Heart left ventricle (tissue), 16 donors: ENCODE data around the gene FXYD5. TPM values are rescaled to one million over a fixed set of nuclear protein-coding genes. Genes with fewer than 3 reads are reported as not detected.

ENCODE experiments used
- ATAC-seq, 4 donors: fragments of 200-7000 bp; cut with Tn5 transposase; one replicate each; pipeline ENCODE4 v1.9.1; 2020 to 2022; ENCODE audit warnings: moderate library complexity in 4 of 4, mild to moderate bottlenecking in 3 of 4, moderate number of reproducible peaks in 1 of 4
- DNase-seq, 5 donors: peaks; one replicate each; pipeline ENCODE4 v3.0.0-alpha.2; 2020
- H3K27ac ChIP-seq, 12 donors: fragments of 200-600 bp; sonication (generic) in 4 of 12; one replicate each; pipeline versions ENCODE4 v1.5.0 to v1.8.0; 2016 to 2022; ENCODE audit warnings: mild to moderate bottlenecking in 2 of 12
- H3K27me3 ChIP-seq, 9 donors: fragments of 200-600 bp; sonication (generic) in 2 of 9; one replicate each; pipeline versions ENCODE4 v1.5.1 to v1.8.0; 2016 to 2022; ENCODE audit warnings: mild to moderate bottlenecking in 3 of 9
- H3K36me3 ChIP-seq, 9 donors: fragments of 200-600 bp; sonication (generic) in 2 of 9; one replicate each; pipeline versions ENCODE4 v1.5.0 to v1.8.0; 2018 to 2022; ENCODE audit warnings: mild to moderate bottlenecking in 2 of 9
- H3K4me1 ChIP-seq, 12 donors: fragments of 200-600 bp; sonication (generic) in 4 of 12; one replicate each; pipeline versions ENCODE4 v1.5.0 to v1.8.0; 2016 to 2022; ENCODE audit warnings: mild to moderate bottlenecking in 3 of 12
- H3K4me3 ChIP-seq, 12 donors: fragments of 200-600 bp; sonication (generic) in 4 of 12; one replicate each; pipeline versions ENCODE4 v1.5.0 to v1.8.0; 2017 to 2022; ENCODE audit warnings: mild to moderate bottlenecking in 9 of 12, moderate library complexity in 4 of 12
- H3K9me3 ChIP-seq, 12 donors: fragments of 200-600 bp; sonication (generic) in 4 of 12; one replicate each; pipeline versions ENCODE4 v1.5.0 to v1.8.0; 2016 to 2022; ENCODE audit warnings: mild to moderate bottlenecking in 1 of 12
- CTCF ChIP-seq, 12 donors: fragments of 200-600 bp; sonication (generic) in 4 of 12; IDR thresholded peaks; one replicate each; pipeline versions ENCODE4 v1.5.0 to v1.8.0; 2018 to 2022; ENCODE audit warnings: antibody characterized with exemption in 12 of 12, mild to moderate bottlenecking in 5 of 12
- POLR2A ChIP-seq, 2 donors: fragments of 450-650 bp; IDR thresholded peaks; one replicate each; pipeline ENCODE4 v1.6.1; 2017; ENCODE audit warnings: antibody characterized with exemption in 2 of 2, mild to moderate bottlenecking in 2 of 2, moderate library complexity in 2 of 2
- WGBS, 4 donors: extraction: QIAGEN DNeasy Blood & Tissue Kit in 2 of 4; methylation state at CpG; one replicate each; pipeline versions ENCODE4 v1.1.5 to v1.1.7; 2013 to 2018; 5-methylcytosine and 5-hydroxymethylcytosine counted together
- intact Hi-C, 10 donors: fragments of 100-400 bp; cut with DNase I; formaldehyde crosslinking; loops; one replicate each; pipeline versions ENCODE4 v1.11.1 to v1.14.2; 2022
- polyA plus RNA-seq, 2 donors: library from polyadenylated mRNA; stranded (reverse); fragments of 200-250 nt; gene quantifications; one replicate each; pipeline ENCODE4 v1.2.3, GENCODE V29; 2013
- total RNA-seq, 9 donors: library from RNA; depleted of rRNA in 2 of 9; stranded (reverse); fragments of >200 nt in 2 of 9; fragmentation: NEBNext Ultra II Directional in 3 of 9; extraction: Animal tissue kit (Norgen Biotek cat#: 25700) in 3 of 9; gene quantifications; one replicate each; pipeline versions ENCODE4 v1.1.0 to v1.2.4, GENCODE V29; 2016 to 2023
- donor health status: ischemic (EF 13 %, LVEDD 7.1; RV severe dilation, severe dysfunction).
- donor health status: healthy with polysubstance abuse.
- donor health status: DM: no; HTN: yes; CAD: no.
- donor health status: DM: no; HTN: no; CAD: no.
- donor health status: ischemic (EF 25% LVEDD 6.9; RV normal size, moderate dysfunction).
- donor health status: ischemic (EF 25% LVEDD 5.7; RV mildly dilated, moderate dysfunction).
- donor health status: healthy.
- donor health status: DM: yes; HTN: yes; CAD: no.
- donor health status: ischemic (EF 35%, LVEDD 5.7; RV mildly dilated, moderate dysfunction).
- donor health status: nonischemic (EF 11% LVEDD 7.7; RV severe dilation, severe dysfunction).
- donor health status: DM: yes; HTN: yes; CAD: no.
- donor health status: PGD.
- donor health status: ischemic (EF 29% LVEDD 5.4; RV normal size, mild dysfunction).
- donor health status: nonischemic (EF 23%, LVEDD 6.1; RV moderate dilation, normal function).

Gene FXYD5
- total and polyA plus RNA-seq, 11 donors = 15.3 to 87.9 (median 25.6) TPM

- peak in 1 of 5 donors; percentile 10 for DNase-seq
- ATAC-seq = no peak
- intact Hi-C loops = no loop called here
- Histone ChIP-seq H3K4me3 (no peak overlapping the region), H3K27me3 (no peaks in the 10 kb centered on the region), H3K36me3 (peaks cover 0 to 56% (median 23%) of the 10 kb centered on the region in 9 donors), H3K9me3 (peaks cover 0 to 25% (median 15%) of the 10 kb centered on the region in 12 donors), H3K27ac (no peak overlapping the region), H3K4me1 (peaks cover 0 to 26% (median 0%) of the 10 kb centered on the region in 12 donors)
- 76 to 85% (median 81%) methylated on average over 16 to 18 of the region's 18 CpGs for WGBS, 4 donors
- TF ChIP-seq CTCF (IDR thresholded peaks at IDR 0.05) = no peak
- TF ChIP-seq POLR2A (IDR thresholded peaks at IDR 0.05) = no peak
Observed at GRCh38 chr19:35169221-35169995, 14.9 kb downstream of the FXYD5 start.

GRCh38 chr19:35170359-35171061, 16.0 kb downstream of the FXYD5 start:
- ATAC-seq (peak in 2 of 4 donors; percentile 38 to 48), DNase-seq (peak in 1 of 5 donors; percentile 13)
- no peak for TF ChIP-seq POLR2A (IDR thresholded peaks at IDR 0.05)
- no peak for TF ChIP-seq CTCF (IDR thresholded peaks at IDR 0.05)
- Histone ChIP-seq H3K4me1 (peaks cover 0 to 26% (median 0%) of the 10 kb centered on the region in 12 donors), H3K4me3 (no peak overlapping the region), H3K27ac (no peak overlapping the region), H3K27me3 (no peaks in the 10 kb centered on the region), H3K9me3 (peaks cover 0 to 16% (median 11%) of the 10 kb centered on the region in 12 donors), H3K36me3 (peaks cover 0 to 45% (median 16%) of the 10 kb centered on the region in 9 donors)
- WGBS, 4 donors = 58 to 76% (median 68%) methylated on average over 4 to 7 of the region's 7 CpGs
- intact Hi-C loops = no loop called here

DNA sequence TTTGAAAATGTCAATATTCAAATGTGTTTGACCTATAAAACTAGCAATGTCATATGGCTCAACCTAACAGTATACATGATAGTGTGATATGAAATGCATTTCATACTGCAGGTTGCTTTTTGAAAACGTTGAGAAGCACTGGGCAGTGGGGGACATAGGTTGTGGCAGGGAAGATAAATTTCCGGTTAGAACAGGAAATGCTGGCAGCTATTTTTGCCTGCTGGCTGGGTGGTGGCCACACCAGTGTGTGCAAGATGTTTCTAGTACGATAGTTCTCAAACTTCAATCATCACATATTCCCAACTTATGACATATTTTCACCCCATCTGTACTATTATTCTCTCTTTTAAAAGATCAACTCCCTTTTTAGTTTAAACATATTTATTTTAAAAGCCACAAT, 17.2 kb downstream of the FXYD5 start:
- Histone ChIP-seq H3K4me1 (peaks cover 0 to 23% (median 0%) of the 10 kb centered on the region in 12 donors), H3K27me3 (no peaks in the 10 kb centered on the region), H3K27ac (peak overlapping the region in 1 of 12 donors; percentile 16), H3K4me3 (no peak overlapping the region), H3K9me3 (peaks cover 0 to 4% (median 0%) of the 10 kb centered on the region in 12 donors), H3K36me3 (peaks cover 0 to 33% (median 4%) of the 10 kb centered on the region in 9 donors)
- ATAC-seq (no peak), DNase-seq (peak in 1 of 5 donors; percentile 5)
- WGBS, 4 donors = 23 to 51% (median 40%) methylated on average over 3 of the region's 3 CpGs
- intact Hi-C loops = no loop called here
- TF ChIP-seq POLR2A (IDR thresholded peaks at IDR 0.05) = no peak
- TF ChIP-seq CTCF (IDR thresholded peaks at IDR 0.05) = no peak

- no peak for ATAC-seq
- H3K27me3 ChIP-seq = peaks cover 0 to 4% (median 0%) of the 10 kb centered on the region in 9 donors
- WGBS, 4 donors = 85 to 93% (median 87%) methylated on average over 6 of the region's 6 CpGs
- no peak overlapping the region for H3K27ac ChIP-seq
- no peaks in the 10 kb centered on the region for H3K9me3 ChIP-seq
- H3K36me3 ChIP-seq = peaks cover 0 to 15% (median 0%) of the 10 kb centered on the region in 9 donors
- DNase-seq = no peak
- TF ChIP-seq CTCF (IDR thresholded peaks at IDR 0.05) (no peak), POLR2A (IDR thresholded peaks at IDR 0.05) (no peak)
- peaks cover 0 to 10% (median 0%) of the 10 kb centered on the region in 12 donors for H3K4me1 ChIP-seq
- intact Hi-C loops = no loop called here
- H3K4me3 ChIP-seq = no peak overlapping the region
Observed at GRCh38 chr19:35174226-35174625, 19.7 kb downstream of the FXYD5 start.
